Measurements from ENCODE around the gene CD46.

GRCh38 chr1:207814469-207814868 lies 62.6 kb downstream of the CD46 start:
- TF ChIP-seq CTCF (conservative IDR thresholded peaks at IDR 0.05; ENCODE audit: low read depth, low read length) (no peak), EZH2 (IDR thresholded peaks at IDR 0.05; ENCODE audit: borderline replicate concordance, low read depth, low read length, poor library complexity, severe bottlenecking) (no peak)
